Measurements from ENCODE around the gene SERPINA6.

DNA sequence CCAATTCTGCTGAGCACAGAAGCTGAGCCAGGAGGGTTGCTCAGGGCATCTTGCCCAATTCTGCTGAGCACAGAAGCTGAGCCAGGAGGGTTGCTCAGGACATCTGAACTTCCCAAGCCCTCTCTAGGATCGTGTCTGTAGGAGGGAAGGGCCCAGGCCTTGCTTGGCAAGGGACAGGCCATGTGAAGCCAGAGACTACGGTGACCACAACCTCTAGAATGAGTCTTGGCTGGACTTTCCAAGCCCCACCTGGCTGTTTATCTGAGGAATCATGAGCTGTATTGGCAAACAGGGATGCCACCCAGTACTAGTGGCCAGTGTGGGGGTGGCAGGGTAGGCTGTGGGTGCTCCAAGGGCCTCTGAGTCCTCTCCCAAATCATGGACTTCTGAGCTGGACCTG is 7.7 kb upstream of the SERPINA6 start:
- TF ChIP-seq POLR2A (IDR thresholded peaks at IDR 0.05): no peak
- TF ChIP-seq, protein P1, sequence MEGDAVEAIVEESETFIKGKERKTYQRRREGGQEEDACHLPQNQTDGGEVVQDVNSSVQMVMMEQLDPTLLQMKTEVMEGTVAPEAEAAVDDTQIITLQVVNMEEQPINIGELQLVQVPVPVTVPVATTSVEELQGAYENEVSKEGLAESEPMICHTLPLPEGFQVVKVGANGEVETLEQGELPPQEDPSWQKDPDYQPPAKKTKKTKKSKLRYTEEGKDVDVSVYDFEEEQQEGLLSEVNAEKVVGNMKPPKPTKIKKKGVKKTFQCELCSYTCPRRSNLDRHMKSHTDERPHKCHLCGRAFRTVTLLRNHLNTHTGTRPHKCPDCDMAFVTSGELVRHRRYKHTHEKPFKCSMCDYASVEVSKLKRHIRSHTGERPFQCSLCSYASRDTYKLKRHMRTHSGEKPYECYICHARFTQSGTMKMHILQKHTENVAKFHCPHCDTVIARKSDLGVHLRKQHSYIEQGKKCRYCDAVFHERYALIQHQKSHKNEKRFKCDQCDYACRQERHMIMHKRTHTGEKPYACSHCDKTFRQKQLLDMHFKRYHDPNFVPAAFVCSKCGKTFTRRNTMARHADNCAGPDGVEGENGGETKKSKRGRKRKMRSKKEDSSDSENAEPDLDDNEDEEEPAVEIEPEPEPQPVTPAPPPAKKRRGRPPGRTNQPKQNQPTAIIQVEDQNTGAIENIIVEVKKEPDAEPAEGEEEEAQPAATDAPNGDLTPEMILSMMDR (IDR thresholded peaks at IDR 0.05): no peak

Measured in thyroid gland (tissue), 4 donors.